ENCODE results near the gene NFIA.
"Not testable (repeated sequence)": the region's sequence is repeated elsewhere in the genome, so short reads cannot be mapped to it uniquely, and the experiment has no call there.

NFIA gene

GRCh38 chr1:61460191-61460590 is 377.8 kb downstream of the NFIA start:
- no peak for DNase-seq

GRCh38 chr1:61461406-61462384 is 379.3 kb downstream of the NFIA start:
- DNase-seq: no peak

- no peak for DNase-seq
Measured at GRCh38 chr1:61462628-61463027, 380.3 kb downstream of the NFIA start.

- DNase-seq: no peak
Measured at GRCh38 chr1:61463220-61463619, 380.9 kb downstream of the NFIA start.

GRCh38 chr1:61467836-61468235 is 385.5 kb downstream of the NFIA start:
- DNase-seq: not testable (repeated sequence)

- no peak for DNase-seq
Measured at GRCh38 chr1:61469365-61469764, 387.0 kb downstream of the NFIA start.

- DNase-seq: no peak
Measured at GRCh38 chr1:61472876-61473275, 390.5 kb downstream of the NFIA start.

GRCh38 chr1:61474269-61474817 is 392.0 kb downstream of the NFIA start:
- no peak for DNase-seq

- no peak for DNase-seq
Measured at GRCh38 chr1:61474963-61475362, 392.6 kb downstream of the NFIA start.

- no peak for DNase-seq
Measured at GRCh38 chr1:61477301-61477700, 394.9 kb downstream of the NFIA start.

GRCh38 chr1:61480273-61480935 is 398.0 kb downstream of the NFIA start:
- no peak for DNase-seq

- no peak for DNase-seq
Measured at GRCh38 chr1:61481315-61481715, 399.0 kb downstream of the NFIA start.

GRCh38 chr1:61482170-61482734 is 399.9 kb downstream of the NFIA start:
- no peak for DNase-seq

- no peak for DNase-seq
Measured at GRCh38 chr1:61486783-61487536, 404.6 kb downstream of the NFIA start.

- no peak for DNase-seq
Measured at GRCh38 chr1:61487801-61488200, 405.4 kb downstream of the NFIA start.

GRCh38 chr1:61490924-61491323 is 408.6 kb downstream of the NFIA start:
- DNase-seq: no peak

- no peak for DNase-seq
Measured at GRCh38 chr1:61491497-61491896, 409.1 kb downstream of the NFIA start.

GRCh38 chr1:61494000-61494399 is 411.6 kb downstream of the NFIA start:
- DNase-seq: no peak

GRCh38 chr1:61496501-61496900 is 414.1 kb downstream of the NFIA start:
- DNase-seq: no peak

GRCh38 chr1:61497013-61497412 is 414.7 kb downstream of the NFIA start:
- no peak for DNase-seq

GRCh38 chr1:61498342-61498741 is 416.0 kb downstream of the NFIA start:
- no peak for DNase-seq

Measured in right kidney (tissue), 1 donor.